Endometrial microvascular endothelial cells (primary cell): Measurements from ENCODE around the gene RELL1. TPM values are rescaled to one million over a fixed set of nuclear protein-coding genes. Genes with fewer than 3 reads are reported as not detected.

Source experiments
- in situ Hi-C: cut with HindIII; loops from 2 replicates; pipeline ENCODE4 v1.10.0; 2017; ENCODE audit warnings: low sequenced_read_pairs, low pct_unique_long_range_greater_than_20kb; ENCODE audit errors: inconsistent ontology term
- total RNA-seq: library from RNA; depleted of rRNA; stranded (reverse); fragments of >200 nt; gene quantifications from one replicate; pipeline ENCODE4 v1.2.3, GENCODE V29; 2015; ENCODE audit errors: inconsistent ontology term

The RELL1 gene
- total RNA-seq, 1 donor from 2014 or later: 214 TPM

- in situ Hi-C loops: no loop called here
These were observed 13.8 kb upstream of the RELL1 start for GRCh38 chr4:37699868-37700481.

- in situ Hi-C loops: no loop called here
These were observed 11.4 kb upstream of the RELL1 start for GRCh38 chr4:37697566-37697965.

- in situ Hi-C loops: no loop called here
These were observed 7.4 kb upstream of the RELL1 start for GRCh38 chr4:37693450-37694190.

GRCh38 chr4:37693030-37693429 is 6.9 kb upstream of the RELL1 start:
- in situ Hi-C loops: no loop called here

GRCh38 chr4:37690976-37691375 is 4.8 kb upstream of the RELL1 start:
- in situ Hi-C loops: no loop called here

GRCh38 chr4:37689353-37690095 is 3.3 kb upstream of the RELL1 start:
- in situ Hi-C loops: loop anchor here (5.0 kb wide), 1 partner anchor 37 kb away; no protein-coding TSS in a partner anchor

- in situ Hi-C loops: loop anchor here (5.0 kb wide), 1 partner anchor 35 kb away; no protein-coding TSS in a partner anchor
These were observed 1.5 kb upstream of the RELL1 start for GRCh38 chr4:37687681-37688080.

- in situ Hi-C loops: loop anchor here (5.0 kb wide), 1 partner anchor 35 kb away; no protein-coding TSS in a partner anchor
These were observed 1.0 kb upstream of the RELL1 start for GRCh38 chr4:37687194-37687562.

GRCh38 chr4:37685823-37686372 is 278 bp downstream of the RELL1 start:
- in situ Hi-C loops: loop anchor here (5.0 kb wide), 1 partner anchor 34 kb away; no protein-coding TSS in a partner anchor

- in situ Hi-C loops: loop anchor here (5.0 kb wide), 1 partner anchor 33 kb away; no protein-coding TSS in a partner anchor
These were observed 884 bp downstream of the RELL1 start for GRCh38 chr4:37685161-37685822.

GRCh38 chr4:37684154-37684553 is 2.0 kb downstream of the RELL1 start:
- in situ Hi-C loops: no loop called here

GRCh38 chr4:37682701-37683401 is 3.3 kb downstream of the RELL1 start:
- in situ Hi-C loops: no loop called here

- in situ Hi-C loops: no loop called here
These were observed 6.1 kb downstream of the RELL1 start for GRCh38 chr4:37680089-37680488.

- in situ Hi-C loops: no loop called here
These were observed 6.9 kb downstream of the RELL1 start for GRCh38 chr4:37679301-37679700.

- in situ Hi-C loops: no loop called here
These were observed 7.6 kb downstream of the RELL1 start for GRCh38 chr4:37678624-37679023.

GRCh38 chr4:37675587-37676290 is 10.4 kb downstream of the RELL1 start:
- in situ Hi-C loops: no loop called here

- in situ Hi-C loops: no loop called here
These were observed 11.7 kb downstream of the RELL1 start for GRCh38 chr4:37674439-37674838.
